ENCODE measurements around the gene VPS41.
A peak's percentile ranks its signal among the peaks of the same experiment; 100 is the strongest.
"Not testable (repeated sequence)": the region's sequence is repeated elsewhere in the genome, so short reads cannot be mapped to it uniquely, and the experiment has no call there.

The VPS41 gene

DNA sequence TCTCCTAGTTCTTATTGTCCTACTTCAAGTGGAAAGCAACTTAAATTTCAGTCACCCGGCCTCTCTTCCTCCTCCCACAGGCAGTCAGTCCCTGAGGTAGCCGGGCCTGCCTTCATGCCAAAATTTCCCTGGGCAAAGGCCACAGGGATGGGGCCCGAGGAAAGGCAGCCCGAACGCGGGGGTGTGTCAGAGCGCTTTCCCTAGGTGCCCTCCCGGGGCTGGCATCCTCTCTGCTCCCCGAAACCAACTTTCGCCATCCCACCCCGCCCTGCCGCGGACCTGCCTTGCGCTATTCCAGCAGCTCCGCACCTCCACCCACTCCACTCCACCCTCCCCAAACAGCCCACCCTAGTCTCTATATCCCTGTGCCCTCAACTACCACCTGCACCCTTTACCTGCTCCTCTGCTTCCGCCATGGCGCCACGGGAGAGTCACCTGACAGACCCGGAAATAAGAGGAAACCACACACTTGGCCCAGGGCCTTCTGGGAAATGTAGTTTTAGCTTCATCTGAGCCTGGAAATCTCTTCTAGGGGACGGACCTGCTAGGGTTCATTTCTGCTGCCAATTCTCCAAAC, at the start of gene VPS41:
TSS of gene VPS41 (minus strand) at position 433 of the 577 bp plus-strand sequence. CDS start at position 416, 17 bp downstream.
- ChIA-PET POLR2A (no interaction called here), CTCF (interaction anchor here (0.8 to 1.8 kb wide), 5 partner anchors 10 to 112 kb away, joined by 3 to 7 read pairs (median 3); no protein-coding TSS in a partner anchor)
- peak; percentile 85 for DNase-seq (ENCODE audit: extremely low spot score)
- TF ChIP-seq, protein P1, sequence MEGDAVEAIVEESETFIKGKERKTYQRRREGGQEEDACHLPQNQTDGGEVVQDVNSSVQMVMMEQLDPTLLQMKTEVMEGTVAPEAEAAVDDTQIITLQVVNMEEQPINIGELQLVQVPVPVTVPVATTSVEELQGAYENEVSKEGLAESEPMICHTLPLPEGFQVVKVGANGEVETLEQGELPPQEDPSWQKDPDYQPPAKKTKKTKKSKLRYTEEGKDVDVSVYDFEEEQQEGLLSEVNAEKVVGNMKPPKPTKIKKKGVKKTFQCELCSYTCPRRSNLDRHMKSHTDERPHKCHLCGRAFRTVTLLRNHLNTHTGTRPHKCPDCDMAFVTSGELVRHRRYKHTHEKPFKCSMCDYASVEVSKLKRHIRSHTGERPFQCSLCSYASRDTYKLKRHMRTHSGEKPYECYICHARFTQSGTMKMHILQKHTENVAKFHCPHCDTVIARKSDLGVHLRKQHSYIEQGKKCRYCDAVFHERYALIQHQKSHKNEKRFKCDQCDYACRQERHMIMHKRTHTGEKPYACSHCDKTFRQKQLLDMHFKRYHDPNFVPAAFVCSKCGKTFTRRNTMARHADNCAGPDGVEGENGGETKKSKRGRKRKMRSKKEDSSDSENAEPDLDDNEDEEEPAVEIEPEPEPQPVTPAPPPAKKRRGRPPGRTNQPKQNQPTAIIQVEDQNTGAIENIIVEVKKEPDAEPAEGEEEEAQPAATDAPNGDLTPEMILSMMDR (IDR thresholded peaks at IDR 0.05; ENCODE audit: control extremely low read depth, extremely low read depth, low read depth, missing control alignments) = no peak

DNA sequence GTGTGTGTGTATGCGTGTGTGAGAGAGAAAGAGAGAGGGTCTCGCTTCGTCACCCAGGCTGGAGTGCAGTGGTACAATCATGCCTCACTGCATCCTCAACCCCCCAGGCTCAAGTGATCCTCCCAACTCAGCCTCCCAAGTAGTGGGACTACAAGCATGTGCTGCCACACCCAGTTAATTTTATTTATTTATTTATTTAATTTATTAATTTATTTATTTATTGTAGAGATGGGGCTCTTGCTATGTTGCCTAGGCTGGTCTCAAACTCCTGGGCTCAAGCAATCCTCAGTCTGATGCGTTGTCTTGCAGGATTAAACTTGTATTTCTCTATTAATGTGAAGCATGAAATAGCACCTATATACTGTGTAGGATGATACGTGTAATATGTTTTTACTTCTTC, 46.9 kb upstream of the VPS41 start:
- POLR2A ChIA-PET = no interaction called here

DNA sequence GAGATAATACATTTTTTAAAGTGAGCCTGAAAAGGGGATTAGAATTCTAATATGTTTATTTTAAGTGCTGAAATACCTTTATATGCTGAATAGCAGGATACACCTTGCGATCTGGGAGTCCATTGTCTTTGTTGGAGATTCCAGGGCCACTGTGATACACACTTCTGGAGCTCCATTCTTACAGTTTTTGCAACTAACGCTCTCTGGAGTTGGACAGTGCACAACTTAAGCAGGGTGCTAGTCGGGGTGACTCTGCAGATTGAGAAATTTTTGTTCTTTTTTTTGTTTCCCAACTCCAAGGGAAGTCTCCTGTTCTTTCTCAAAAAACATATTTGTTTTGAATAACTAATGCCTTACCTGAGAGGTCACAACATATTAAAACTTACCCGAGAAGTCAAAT, 45.0 kb upstream of the VPS41 start:
- TF ChIP-seq, protein P1 (IDR thresholded peaks at IDR 0.05; ENCODE audit: control extremely low read depth, extremely low read depth, low read depth, missing control alignments) = no peak
- ChIA-PET POLR2A (no interaction called here), CTCF (no interaction called here)

More for the DNA sequence above, 46.9 kb upstream of the VPS41 start:
- CTCF ChIA-PET = no interaction called here
- DNase-seq (ENCODE audit: extremely low spot score) = no peak
- TF ChIP-seq, protein P1 (IDR thresholded peaks at IDR 0.05; ENCODE audit: control extremely low read depth, extremely low read depth, low read depth, missing control alignments) = no peak

DNA sequence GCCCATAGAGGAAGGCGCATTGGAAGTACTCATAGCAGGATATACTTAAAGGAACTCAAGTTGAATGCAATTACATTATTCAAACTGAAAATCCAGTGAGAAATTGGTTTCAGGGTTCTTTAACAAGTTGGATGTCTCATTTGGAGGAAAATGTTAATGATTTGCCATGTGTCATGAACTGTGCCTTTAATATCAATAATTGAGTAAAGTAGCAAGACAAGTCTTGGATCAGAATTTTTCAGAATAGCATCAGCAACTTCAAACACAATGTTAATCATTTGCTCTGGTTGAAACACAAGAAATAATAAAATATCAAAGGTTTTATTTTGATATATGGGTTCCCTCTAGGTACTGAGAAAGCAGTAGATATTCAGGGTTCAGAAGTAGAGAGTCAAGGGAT, 44.2 kb upstream of the VPS41 start:
- CTCF ChIA-PET = no interaction called here
- TF ChIP-seq, protein P1 (IDR thresholded peaks at IDR 0.05; ENCODE audit: control extremely low read depth, extremely low read depth, low read depth, missing control alignments) = no peak
- no peak for DNase-seq (ENCODE audit: extremely low spot score)
- POLR2A ChIA-PET = no interaction called here

More for the DNA sequence above, 45.0 kb upstream of the VPS41 start:
- DNase-seq (ENCODE audit: extremely low spot score) = no peak

DNA sequence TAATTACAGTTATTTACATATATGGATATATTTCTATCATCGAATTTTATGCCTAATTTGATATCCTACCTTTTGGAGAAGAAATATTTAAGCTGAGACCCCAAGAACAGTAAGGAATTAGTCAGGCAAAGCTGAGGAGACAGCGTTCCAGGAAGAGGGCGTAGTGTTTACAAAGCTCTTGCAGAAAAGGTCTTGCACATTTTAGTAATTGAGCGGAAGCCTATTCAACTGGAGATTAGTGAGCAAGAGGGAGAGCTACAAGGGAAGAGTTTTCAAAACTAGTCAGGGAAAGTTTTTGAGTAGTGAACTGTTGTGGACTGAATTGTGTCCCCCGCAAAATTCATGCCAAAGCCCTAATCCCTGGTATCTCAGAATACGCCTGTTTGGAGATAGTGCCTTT, 42.2 kb upstream of the VPS41 start:
- POLR2A ChIA-PET = no interaction called here
- CTCF ChIA-PET = interaction anchor here (1.0 kb wide), 1 partner anchor 18 kb away, joined by 5 read pairs; no protein-coding TSS in a partner anchor
- TF ChIP-seq, protein P1 (IDR thresholded peaks at IDR 0.05; ENCODE audit: control extremely low read depth, extremely low read depth, low read depth, missing control alignments) = no peak
- no peak for DNase-seq (ENCODE audit: extremely low spot score)

DNA sequence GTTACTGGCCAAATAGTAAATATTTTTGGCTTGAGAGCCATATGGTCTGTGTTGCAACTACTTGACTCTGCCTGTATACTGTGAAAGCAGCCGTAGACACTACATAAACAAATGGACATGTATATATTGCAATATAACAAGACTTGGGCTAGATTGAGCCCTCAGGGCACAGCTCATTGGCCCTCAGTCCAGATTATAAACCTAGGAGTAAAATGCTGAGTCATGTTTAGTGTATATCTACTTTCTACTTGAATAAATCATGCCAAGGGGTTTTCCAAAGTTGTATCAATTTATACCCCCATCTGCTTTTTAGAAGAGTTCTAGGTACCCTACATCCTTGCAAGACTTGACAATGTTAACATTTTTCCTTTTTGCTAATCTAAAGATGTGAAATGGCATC, 41.3 kb upstream of the VPS41 start:
- ChIA-PET CTCF (no interaction called here), POLR2A (no interaction called here)
- TF ChIP-seq, protein P1 (IDR thresholded peaks at IDR 0.05; ENCODE audit: control extremely low read depth, extremely low read depth, low read depth, missing control alignments) = no peak
- no peak for DNase-seq (ENCODE audit: extremely low spot score)

DNA sequence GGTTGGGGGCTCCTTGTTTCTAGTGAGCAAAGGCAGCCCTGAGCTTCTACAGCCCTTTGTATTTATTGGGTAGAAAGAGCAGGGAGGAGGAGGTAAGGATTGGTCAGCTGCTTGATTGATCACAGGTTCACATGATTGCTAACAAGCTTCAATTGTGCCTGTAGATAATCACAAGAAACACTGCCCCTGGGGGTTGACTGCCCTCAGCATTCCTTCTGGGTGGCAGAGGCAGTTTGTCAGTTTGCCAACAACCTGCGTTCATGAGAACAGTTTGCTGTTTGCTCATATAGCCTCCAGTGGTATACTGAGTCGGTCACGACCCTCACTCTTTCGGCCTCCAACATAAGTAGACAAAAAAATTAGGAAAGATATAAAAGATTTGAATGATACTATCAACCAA, 38.5 kb upstream of the VPS41 start:
- CTCF ChIA-PET; POLR2A ChIA-PET; DNase-seq (ENCODE audit: extremely low spot score): not testable (repeated sequence)

Measured in GM10248 (cell line).